Stimulated activated CD8-positive, alpha-beta memory T cell treated with anti-CD3 and anti-CD28 coated beads, Interleukin-12 subunit alpha, Interleukin-12 subunit beta, amount 100 ng/mL, for 24 hours (primary cell): ENCODE measurements around the gene CDH4.

ENCODE experiments used
- DNase-seq: peaks from one replicate; pipeline ENCODE4 v3.0.0-alpha.2; 2020; ENCODE audit errors: extremely low read depth

Gene CDH4

DNA sequence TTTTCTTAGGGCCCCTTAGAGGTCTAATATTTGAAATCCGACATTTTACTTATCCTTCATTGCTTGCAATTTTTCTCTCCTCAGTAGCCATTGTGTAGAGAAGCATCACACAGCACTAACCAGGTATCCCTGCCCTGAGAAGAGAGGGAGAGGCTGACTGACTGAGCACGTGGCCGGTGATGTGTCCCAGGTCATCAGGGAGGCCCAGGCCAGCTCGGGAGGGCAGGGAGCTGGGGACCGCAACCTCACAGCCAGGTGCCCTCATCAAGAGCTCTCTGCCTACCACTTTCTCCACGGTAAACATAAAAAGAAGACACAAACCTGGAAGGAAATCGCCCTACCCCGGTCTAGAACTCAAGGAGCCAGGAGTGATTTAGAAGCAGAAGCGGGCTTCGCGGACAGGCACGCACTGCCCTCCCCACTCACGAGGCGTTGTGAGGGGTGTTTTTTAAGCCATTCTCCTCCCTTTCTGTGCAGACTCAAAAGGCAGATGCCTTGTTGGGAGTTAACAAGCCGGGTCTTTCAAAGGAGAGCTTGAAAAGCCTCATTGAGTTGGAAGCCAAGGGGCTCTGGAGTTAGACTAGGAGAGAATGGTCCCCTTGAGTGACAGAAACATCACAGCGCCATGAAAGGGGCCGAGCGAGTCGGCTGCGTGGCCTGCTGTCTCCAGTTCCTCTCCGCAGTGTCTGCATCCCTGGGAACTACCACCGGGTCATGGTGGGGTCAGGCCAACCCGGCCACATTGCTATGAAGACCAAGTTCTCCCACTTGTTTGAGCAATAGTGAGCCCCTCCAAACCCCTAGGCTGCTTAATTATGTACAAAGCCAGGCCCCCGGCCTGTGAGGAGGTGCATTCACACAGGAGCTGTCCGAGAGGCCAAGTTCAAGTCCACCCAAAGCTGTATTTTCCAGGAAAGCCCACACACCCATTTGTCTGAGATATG is 285.4 kb downstream of the CDH4 start:
- no peak for DNase-seq

DNA sequence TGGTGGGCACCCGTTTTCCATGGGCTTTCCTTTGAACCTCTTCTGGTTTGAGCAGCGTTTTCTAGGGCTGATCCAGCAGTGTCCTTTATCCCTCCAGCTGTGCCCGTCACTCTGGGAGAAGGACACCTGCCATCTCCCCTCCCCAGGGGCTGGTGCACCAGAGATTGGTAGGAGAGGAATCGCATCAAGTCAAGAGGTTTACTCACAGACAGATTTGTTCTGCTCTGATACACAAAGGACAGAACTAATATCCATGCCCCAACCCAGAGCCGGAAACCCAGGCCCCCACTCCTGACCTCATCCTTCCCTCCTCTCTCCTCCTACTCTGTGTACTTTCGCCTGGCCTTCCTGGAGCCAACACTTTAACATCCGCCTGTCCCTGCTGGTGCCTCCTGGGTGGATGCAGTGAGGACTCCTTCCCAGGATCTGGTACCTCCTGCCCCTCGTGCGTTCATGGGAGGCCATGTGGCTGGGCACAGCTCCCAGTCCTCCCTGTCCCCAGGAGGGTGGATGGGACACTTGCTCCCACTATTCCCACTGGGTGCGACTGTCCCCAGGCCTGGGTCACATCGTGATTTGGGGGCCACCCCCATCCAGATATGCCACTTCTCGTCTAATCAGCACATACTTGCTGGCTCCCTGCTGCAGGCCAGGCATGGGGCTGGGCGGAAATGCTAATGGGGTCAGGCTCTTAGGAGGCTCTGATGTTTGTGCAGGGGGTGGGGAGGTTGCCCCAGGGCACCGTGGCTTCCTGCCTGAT is 286.3 kb downstream of the CDH4 start:
- no peak for DNase-seq

DNA sequence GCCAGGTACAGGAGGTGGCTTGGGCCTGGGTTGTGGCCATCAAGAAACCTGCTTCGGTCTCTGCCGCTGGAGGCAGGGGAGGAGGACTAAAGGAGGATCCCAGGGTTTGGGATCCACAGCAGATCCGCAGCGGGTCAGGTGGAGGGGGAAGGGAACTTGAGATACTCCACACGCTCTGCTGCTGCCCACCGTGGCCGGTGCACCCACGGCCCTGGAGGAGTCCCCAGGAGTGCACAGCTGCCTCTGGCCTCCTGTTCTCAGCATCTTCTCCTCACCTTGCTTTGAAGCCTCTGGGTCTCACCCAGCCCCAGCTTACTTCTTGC is 286.8 kb downstream of the CDH4 start:
- DNase-seq = no peak

DNA sequence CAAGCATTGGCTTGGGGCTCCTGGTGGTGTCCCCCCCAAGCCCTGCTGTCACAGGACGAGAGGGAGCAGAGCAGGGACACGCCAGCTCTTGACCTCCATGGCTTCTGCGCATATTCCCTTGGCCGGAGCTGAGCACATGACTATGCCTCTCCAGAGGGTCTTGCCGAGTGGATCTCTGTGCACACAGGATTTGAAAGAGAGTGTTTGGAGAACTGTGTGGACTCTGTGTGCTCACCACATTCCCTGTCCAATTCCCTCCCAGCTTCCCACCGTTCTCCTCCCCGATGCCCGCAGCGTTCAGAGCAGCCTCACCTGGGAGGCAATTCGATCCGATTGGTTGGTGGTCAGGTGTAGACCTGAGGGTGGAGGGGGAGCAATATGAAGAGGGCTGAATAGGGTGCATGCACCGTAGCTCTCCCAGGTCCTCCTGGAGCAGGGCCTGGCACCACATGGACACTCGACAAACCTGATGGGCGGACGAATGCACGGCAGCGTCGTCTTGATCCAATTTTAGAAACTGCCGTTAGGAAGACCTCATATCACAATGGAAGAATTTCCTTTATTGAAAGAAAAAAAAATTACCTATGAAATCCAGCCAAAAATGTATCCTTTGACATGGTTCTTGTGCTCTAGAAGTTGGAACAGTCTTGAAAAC is 287.8 kb downstream of the CDH4 start:
- no peak for DNase-seq

DNA sequence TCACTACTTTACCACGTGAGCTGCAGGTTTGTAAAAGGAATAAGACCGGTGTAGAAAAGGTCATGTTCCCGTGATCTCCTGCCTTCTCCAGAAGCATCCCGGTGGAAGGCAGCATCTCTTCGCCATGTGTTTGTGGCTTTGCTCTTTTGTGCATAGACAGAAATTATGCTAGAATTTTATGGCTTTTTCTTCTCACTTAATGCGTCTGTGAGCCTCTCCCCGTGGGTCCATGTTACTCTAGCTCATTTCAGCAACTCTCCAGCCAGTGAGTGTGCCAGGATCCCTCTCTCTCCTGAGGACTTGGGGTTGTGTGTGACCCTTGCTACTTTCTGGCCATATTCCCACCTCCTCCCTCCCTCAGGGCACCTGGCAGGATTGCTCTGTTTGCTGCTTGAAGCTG is 289.5 kb downstream of the CDH4 start:
- no peak for DNase-seq

DNA sequence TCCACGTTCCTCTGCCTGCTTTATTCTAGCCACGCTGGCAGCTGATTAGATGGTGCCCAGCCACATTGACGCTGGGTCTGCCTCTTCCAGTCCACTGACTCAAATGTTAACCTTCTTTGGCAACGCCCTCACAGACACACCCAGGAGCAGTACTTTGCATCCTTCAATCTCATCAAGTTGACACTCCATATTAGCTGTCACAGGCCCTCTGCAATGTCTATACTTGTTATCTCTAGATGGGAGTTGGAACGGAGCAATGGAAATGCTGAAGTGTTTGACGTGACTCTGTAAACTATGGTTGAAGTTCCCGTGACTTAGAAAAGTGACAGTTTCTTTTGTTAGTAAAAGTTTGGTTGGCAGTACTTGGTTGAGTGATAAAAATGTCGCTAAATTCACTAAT is 291.0 kb downstream of the CDH4 start:
- DNase-seq = no peak

DNA sequence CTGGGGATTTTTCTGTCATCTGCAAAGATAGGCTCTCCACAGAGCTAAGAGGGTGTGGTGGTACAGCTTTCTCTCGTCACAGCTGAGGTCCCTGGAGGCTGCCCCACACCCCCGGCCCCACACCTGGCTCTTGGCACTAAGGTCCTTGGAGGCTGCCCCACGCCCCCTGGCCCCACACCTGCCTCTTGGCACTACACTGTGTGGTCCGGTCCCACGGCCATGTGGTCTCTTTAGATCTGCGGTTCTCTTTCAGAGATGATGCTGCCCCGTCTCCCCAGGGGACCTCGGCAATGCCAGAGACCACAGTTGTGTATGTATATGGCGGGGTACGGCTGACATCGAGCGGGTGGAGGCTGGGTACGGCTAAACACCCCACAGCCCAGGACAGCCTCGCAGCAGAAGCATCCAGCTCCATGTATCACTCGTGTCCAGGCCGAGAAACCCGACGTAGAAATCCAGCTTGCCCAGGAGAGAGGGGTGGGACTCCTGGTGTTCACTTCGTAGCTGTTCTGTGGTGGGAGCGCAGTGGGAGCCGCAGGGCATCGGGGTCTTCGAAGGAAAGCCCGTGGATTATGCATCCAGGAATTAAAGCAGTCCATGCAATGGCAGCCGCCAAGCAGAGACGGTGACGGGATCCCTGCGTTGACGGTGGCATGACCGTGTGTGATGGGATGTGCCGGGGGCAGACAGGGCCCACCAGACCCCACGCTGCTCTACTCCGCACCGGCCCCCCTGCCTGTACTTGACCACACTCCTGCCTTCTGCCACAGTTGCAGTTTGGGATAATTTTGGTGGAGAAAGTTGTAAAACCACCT is 292.1 kb downstream of the CDH4 start:
- no peak for DNase-seq

DNA sequence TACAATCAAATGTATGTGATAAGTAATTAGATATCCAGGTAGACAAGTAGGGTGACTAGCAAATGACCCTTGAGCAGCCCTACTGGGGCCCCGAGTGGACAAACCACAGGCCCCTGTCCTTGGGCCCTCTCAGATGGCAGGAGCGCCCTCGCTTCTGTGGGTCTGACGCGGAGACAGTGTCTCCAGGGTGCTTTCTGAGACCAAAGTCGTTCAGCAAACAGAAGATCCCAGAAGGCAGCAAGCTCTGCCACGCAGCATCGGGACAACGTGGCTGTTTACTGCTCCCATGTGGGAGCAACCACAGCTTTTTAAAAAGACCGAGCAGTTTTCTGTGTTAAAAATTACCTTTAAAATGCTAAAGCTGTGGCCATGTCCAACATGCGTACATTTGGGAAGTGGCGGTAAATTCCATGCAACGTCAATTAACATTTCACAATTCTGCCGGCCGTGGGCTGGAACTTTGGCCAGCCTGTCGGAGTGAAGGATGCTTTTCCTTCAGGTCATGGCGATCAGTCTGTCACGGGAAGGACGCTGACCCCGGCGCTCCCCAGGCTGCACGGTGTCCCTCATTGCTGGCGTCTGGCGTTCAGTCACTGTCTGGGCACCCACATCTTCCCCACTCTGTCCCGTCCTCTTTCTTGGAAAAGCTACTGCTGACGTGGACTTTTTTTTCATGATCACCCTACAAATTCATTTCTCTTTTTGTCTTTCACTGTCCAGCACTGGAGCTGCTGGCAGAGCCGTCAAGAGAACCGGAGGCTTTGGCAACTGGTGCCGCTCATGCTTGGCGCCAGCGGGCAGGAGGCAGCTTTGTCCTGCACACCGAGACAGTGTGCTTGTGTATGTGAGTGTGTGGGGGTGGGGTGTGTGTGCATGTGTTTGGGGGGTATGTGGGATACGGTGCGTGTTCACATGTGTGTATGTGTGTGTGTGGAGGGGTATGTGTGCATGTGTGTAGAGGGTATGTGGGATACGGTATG is 293.1 kb downstream of the CDH4 start:
- no peak for DNase-seq

DNA sequence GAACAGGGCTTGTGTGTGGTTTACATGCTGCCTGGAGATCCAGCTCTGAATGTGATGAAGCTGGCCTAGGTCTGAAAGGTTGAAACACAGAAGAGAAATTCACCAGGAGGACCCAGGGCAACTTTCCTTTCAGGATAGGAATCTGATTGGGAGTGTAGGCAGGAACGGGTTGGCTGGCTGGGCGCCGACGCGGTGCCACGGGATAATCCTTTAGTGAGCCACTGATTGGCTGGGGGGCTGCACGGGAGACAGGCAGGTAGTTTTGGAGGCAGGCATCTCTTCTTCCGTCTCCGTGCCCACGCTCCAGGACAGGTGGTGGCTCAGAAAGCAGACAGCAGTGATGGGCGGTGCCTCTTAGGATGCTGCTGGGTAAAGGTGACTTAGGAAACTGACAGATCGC is 294.6 kb downstream of the CDH4 start:
- no peak for DNase-seq

DNA sequence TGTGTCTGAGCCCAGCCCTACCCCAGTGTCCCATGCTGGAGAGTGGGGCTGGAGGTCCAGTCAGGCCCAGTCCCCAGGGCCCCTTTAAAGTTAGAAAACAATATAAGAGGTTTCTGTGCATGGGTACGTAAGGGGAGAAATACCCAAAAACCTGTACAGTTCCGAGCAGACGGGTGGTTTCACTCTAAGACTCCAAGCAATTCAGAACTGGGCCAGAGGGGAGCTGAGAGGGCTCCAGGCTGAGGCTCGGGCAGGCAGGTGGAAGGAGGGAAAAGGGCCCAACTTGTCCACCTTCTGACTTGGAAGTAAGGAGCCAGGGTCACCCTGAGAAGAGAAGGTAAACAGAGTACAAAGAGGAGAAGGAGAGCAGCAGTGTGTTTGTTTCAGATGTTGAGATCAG is 296.0 kb downstream of the CDH4 start:
- DNase-seq = no peak

DNA sequence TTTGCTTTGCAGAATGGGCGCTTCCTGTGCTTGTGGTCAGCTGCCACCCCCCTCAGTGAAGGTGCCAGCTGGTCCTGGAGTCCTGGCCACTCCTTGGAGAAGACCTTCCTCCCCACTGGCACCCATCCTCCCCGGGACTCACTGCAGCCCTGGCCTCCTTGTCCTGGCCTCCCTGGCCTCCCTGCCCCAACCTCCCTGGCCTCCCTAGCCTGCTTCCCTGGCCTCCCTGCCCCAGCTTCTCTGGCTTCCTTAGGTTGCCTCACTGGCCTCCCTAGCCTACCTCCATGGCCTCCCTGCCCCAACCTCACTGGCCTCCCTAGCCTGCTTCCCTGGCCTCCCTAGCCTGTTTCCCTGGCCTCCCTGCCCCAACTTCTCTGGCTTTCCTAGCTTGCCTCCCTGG is 297.8 kb downstream of the CDH4 start:
- no peak for DNase-seq

DNA sequence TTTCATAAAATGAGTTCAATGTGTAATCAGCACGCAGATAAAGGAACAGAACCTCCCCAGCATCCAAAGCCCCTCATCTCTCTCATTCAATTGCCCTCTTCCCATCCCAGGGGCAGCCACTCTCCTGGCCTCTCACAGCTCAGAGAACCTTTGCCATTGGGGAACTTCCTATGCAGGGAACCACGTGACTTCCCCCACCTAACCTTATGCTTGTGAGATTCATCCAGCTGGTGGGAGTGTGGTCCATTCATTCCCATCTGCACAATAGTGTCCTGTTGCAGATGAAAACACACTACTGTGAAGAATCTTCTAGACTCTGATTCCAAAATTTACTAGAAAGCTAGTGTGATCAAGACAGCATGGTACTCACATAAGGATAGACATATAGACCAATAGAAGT is 299.3 kb downstream of the CDH4 start:
- no peak for DNase-seq

DNA sequence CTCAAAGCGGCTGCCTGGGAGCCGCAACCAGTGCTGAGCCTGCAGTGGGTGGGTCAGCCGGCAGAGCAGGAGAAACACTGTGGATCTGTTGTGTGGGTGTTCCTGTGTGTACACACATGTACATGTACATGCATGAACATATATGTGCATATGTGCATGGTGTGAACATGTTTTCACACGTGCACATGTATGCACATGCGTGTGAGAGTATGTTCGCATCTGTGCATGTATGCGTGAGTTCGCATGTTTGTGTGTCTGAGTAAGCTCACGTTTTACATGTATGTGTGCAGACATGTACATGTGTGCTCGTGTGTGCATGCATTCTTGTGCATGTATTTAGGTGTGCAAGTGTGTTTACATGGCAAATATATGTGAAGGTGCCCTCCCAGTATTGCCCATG is 302.6 kb downstream of the CDH4 start:
- no peak for DNase-seq

DNA sequence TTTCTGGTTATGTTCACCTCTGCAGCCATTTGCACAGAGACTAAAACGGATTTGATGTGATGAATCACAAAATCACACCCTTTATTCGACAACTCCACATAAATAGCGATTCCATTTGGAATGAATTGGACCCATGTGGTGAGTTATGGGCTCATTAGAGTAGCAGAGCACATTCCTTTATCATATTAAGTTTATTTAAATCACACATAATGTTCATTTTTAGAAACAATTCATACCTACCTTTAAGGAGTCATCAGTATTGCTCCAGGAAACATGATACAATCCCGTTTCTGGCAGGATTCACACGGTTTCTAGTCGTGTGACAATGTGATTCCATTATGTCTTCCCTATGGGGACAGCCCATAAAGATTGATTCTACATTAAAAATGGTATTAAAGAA is 303.5 kb downstream of the CDH4 start:
- DNase-seq = no peak

DNA sequence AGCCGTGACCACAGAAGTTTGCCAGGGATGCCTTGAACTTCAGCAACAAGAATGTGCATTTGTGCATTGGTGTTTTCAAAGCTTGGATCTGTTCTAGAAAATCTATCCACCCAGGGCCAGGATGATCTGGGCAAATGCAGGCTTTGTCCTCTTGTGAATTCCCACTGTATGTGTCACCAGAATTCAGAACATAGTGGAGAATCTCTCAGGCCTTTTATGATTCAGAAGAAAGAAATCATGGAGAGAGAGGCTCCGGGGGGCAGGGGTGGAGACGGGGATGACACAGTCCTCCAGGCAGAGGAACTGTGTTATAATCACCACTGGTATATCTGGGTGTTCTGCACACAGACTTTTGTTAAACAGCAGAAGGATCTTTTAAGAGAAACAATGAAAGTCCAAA is 304.1 kb downstream of the CDH4 start:
- DNase-seq = no peak

DNA sequence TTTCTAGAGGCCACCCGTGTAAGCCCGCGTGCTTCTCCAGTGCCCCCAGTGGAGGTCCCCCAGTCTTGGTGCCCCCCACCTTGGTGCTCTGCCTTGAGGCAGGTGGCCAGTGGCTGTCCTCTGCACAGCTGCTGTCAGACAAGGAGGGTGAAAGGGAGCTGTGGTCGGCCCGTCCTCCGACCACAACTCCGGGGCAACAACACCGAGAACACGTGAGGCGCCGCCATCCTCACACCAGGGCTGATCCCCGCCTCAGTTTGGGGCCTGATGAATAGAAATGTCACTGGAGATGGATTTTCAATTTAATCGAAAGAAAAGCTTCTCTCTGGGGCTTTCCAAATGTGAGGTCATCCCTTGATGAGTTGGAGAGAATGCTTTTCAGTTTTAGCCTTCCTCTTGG is 304.6 kb downstream of the CDH4 start:
- DNase-seq = no peak

DNA sequence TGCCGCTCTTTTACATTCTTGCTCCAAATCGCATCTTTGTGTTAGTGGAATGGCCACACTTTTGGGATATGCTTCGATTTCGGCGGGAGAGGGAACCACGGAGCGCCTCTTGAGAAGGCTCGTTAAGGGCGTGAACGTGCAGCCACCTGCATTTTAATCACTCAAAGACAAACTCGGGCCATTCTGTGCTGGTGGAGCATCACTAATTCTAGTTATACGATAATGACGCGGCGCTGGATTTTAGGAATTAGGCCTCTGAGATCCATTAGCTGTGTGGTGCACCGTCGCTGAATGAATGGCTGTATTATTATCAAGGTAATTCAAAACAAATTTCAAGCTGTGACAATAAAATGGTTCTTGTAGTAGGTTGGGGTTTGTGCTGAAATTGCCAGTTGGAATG is 305.6 kb downstream of the CDH4 start:
- DNase-seq = no peak

DNA sequence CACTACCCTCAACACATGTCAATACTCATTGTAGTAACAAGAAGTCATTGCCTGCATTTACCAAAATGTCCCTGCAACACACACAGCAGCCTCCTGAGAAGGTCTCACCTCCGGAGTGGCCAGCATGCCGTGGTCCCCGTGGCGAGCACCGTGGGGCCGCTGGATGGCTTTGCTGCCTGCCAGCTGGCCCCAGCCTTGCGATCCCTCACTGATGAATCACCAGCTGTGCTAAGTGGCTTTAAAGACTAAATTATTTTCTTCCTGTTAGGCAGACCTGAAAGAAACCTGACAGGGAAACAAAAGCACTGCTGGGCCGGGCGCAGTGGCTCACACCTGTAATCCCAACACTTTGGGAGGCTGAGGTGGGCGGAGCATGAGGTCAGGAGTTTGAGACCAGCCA is 306.7 kb downstream of the CDH4 start:
- DNase-seq = no peak

DNA sequence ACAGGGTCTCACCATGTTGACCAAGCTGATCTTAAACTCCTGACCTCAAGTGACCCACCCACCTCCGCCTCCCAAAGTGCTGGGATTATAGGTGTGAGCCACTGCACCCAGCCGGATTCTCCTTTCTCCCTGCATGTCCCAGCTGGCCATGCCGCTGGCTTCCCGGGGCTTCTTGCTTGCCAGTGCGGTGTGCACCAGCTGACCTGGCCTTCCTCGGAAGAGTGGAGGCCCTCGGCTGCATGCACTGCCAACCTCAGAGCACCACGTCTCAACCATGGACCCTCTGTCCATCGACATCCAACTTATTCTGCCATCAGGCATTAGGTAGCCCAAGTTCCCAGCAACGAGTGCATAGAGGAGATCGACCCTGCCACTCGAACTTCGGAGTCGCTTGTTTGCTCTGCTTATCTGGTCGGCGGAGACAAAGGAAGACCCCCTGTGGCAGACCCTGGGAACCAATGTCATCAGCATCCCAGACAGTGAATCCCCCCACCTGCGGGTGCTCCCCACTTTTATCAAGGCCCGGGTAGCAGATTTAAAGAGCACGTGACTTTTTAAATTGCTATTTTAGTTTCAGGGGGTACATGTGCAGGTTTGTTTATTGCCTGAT is 307.8 kb downstream of the CDH4 start:
- no peak for DNase-seq

DNA sequence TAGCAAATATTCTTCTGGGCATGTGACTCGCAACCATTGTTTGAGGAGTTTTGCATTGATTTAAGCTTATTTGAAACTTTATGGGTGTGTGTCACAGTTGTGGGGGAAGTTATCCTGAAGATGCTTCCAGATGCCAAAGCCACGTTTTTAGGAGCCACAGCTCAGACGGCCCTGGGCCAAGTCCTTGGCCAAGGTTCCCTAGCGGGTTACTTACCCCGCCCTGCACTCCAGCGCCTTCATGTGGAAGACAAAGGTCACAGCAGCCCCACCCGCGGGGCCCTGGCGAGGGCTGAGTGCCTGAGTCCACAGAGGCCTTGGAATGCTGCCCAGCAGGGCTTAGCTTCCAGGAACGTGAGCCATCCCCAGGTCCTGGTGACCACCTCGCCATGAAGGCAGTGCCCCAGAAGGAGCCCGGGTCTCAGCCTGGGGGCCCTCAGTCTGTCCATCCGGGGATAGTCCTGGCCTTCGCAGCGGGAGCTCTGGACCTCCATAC is 308.3 kb downstream of the CDH4 start:
- DNase-seq = no peak
